Aorta (tissue), 5 donors: ENCODE results near the gene RAB31. TPM values are rescaled to one million over a fixed set of nuclear protein-coding genes. Genes with fewer than 3 reads are reported as not detected.

Experiments used
- ATAC-seq: fragments of 200-7000 bp; cut with Tn5 transposase; one replicate; pipeline ENCODE4 v1.9.1; 2022; ENCODE audit warnings: moderate library complexity; ENCODE audit not compliant: low FRiP score
- DNase-seq, 2 donors: peaks; one replicate each; pipeline ENCODE4 v3.0.0-alpha.2; 2020
- H3K27ac ChIP-seq, 2 donors: one replicate each; pipeline ENCODE4 v1.5.1; 2013; ENCODE audit warnings: low read length in 2 of 2, mild to moderate bottlenecking in 2 of 2, moderate library complexity in 2 of 2, control low read depth in 1 of 2, inconsistent platforms in 1 of 2, low read depth in 1 of 2
- H3K27me3 ChIP-seq, 2 donors: one replicate each; pipeline ENCODE4 v1.6.1; 2013; ENCODE audit warnings: control low read depth in 1 of 2, low read length in 1 of 2, mild to moderate bottlenecking in 1 of 2, moderate library complexity in 1 of 2; ENCODE audit not compliant: insufficient read depth in 2 of 2, control insufficient read depth in 1 of 2
- H3K36me3 ChIP-seq, 2 donors: one replicate each; pipeline ENCODE4 v1.6.1; 2013; ENCODE audit warnings: control low read depth in 1 of 2, low read length in 1 of 2, mild to moderate bottlenecking in 1 of 2; ENCODE audit not compliant: insufficient read depth in 2 of 2, control insufficient read depth in 1 of 2
- H3K4me1 ChIP-seq, 2 donors: one replicate each; pipeline ENCODE4 v1.6.1; 2013; ENCODE audit warnings: low read length in 2 of 2, control low read depth in 1 of 2, mild to moderate bottlenecking in 1 of 2, moderate library complexity in 1 of 2; ENCODE audit not compliant: insufficient read depth in 2 of 2, control insufficient read depth in 1 of 2
- H3K4me3 ChIP-seq, 2 donors: one replicate each; pipeline ENCODE4 v1.5.1; 2013; ENCODE audit warnings: low read length in 2 of 2, control low read depth in 1 of 2, mild to moderate bottlenecking in 1 of 2
- H3K9me3 ChIP-seq: one replicate; pipeline ENCODE4 v1.6.1; 2013; ENCODE audit warnings: mild to moderate bottlenecking, low read length; ENCODE audit not compliant: control insufficient read depth
- WGBS, 2 donors: extraction: QIAGEN DNeasy Blood & Tissue Kit; methylation state at CpG; one replicate each; pipeline ENCODE4 v1.1.7; 2013; 5-methylcytosine and 5-hydroxymethylcytosine counted together
- intact Hi-C, 2 donors: fragments of 100-400 bp; cut with DNase I; formaldehyde crosslinking; loops; one replicate each; pipeline versions ENCODE4 v1.14.2 to v1.15.0; 2022
- polyA plus RNA-seq, 2 donors: library from polyadenylated mRNA; stranded (reverse); fragments of 200-250 nt; gene quantifications; one replicate each; pipeline ENCODE4 v1.2.3, GENCODE V29; 2013
- total RNA-seq, 2 donors: library from RNA; stranded (reverse); fragmentation: NEBNext Ultra II Directional; extraction: Animal tissue kit (Norgen Biotek cat#: 25700); gene quantifications; one replicate each; pipeline ENCODE4 v1.2.1, GENCODE V29; 2021
- donor health status: healthy with polysubstance abuse.
- donor health status: Bipolar disorder and iron deficiency.
- donor health status: DM: no; HTN: no; CAD: no.
- donor health status: DM: no; HTN: no; CAD: no.
- donor health status: DM: yes; HTN: yes; CAD: no.

The RAB31 gene
- total and polyA plus RNA-seq, 4 donors, result 57.6 to 145 (median 90.8) TPM

DNA sequence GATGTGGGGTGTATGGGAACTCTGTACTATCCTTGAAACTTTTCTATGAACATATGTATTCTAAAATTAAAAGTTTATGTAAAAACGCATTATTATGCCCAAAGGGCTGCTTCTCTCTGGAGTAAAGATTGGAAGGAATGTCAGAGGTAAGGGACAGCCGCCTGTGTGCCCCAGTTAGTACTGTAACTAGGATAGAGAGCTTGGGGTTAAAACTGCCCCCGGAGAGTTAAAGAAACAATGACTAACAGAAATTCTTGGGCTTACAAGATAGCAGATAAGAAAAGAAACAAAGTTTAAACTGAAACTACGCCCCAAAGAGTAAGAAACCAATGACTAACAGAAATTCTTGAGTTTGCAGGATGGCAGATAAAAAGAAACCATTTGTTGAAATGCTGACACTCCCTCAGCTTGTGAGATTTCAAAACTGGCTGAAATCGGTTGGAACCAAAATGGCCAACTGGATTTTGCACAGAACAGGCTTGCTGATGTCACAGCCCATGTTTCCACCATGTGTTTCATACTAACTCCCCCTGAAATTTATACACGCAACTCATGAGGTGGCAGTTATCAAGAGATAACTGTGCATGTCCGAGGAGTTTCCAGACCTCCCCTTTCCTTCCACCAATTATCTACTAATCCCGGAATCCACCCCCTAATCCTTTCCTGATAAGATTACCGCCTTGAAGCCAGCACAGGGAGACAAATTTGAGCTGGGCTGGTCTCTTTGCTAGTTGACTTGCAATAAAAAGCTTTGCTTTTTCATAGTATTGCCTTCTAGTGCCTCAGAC, 169.0 kb downstream of the RAB31 start:
- H3K27ac ChIP-seq, result peak overlapping the region; percentile 1 to 57
- no peaks in the 10 kb centered on the region for H3K27me3 ChIP-seq
- ATAC-seq, result peak; percentile 89
- peak overlapping the region; percentile 16 to 43 for H3K4me3 ChIP-seq
- no peaks in the 10 kb centered on the region for H3K36me3 ChIP-seq
- 5 to 6% methylated on average over 9 of the region's 9 CpGs for WGBS, 2 donors
- no peaks in the 10 kb centered on the region for H3K9me3 ChIP-seq
- DNase-seq, result no peak
- intact Hi-C loops, result no loop called here
- H3K4me1 ChIP-seq, result no peaks in the 10 kb centered on the region

DNA sequence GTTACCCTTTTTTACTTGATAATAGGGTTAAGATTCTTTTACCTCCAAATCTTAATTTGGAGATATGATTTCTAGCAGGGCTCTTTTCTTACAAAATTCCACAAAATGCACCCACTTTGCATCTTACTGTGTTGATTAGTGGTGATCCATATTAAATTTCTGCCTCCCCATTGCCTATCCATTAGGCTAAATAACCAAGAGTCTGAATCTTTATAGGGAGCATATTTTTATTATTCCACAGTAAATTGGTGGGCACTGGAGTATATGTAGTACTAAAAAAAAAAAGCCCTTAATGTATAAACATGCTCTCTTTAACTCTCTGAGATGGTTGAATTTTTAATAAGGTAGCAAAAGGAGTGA, 169.5 kb downstream of the RAB31 start:
- peak overlapping the region in 1 of 2 donors; percentile 16 for H3K4me3 ChIP-seq
- H3K36me3 ChIP-seq, result no peaks in the 10 kb centered on the region
- ATAC-seq, result no peak
- H3K27ac ChIP-seq, result peak overlapping the region in 1 of 2 donors; percentile 43
- no peaks in the 10 kb centered on the region for H3K27me3 ChIP-seq
- H3K9me3 ChIP-seq, result no peaks in the 10 kb centered on the region
- DNase-seq, result no peak
- no peaks in the 10 kb centered on the region for H3K4me1 ChIP-seq
- intact Hi-C loops, result no loop called here

DNA sequence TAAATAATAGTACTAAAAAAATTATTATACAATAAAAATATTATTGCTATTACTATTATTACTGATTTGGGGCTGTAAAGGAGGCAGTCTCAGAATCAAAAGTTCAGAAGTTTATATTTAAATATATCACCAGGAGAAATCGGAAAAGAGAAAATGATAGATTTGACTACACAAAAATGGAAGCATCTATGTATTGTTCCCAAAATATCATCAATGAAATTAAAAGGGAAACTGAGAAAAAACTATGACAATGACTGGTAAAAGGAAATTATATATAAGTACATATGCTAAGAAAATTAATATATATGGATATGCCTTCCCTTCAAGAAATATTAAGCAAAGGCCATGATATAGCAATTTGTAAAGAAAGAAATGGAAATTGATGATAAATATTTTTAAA, 170.0 kb downstream of the RAB31 start:
- WGBS, 2 donors, result 92 to 95% methylated on average over 1 of the region's 1 CpG
- no peak overlapping the region for H3K27ac ChIP-seq
- intact Hi-C loops, result no loop called here
- H3K4me1 ChIP-seq, result no peaks in the 10 kb centered on the region
- ATAC-seq, result no peak
- no peaks in the 10 kb centered on the region for H3K36me3 ChIP-seq
- no peak for DNase-seq
- H3K27me3 ChIP-seq, result no peaks in the 10 kb centered on the region
- H3K4me3 ChIP-seq, result no peak overlapping the region
- no peaks in the 10 kb centered on the region for H3K9me3 ChIP-seq

DNA sequence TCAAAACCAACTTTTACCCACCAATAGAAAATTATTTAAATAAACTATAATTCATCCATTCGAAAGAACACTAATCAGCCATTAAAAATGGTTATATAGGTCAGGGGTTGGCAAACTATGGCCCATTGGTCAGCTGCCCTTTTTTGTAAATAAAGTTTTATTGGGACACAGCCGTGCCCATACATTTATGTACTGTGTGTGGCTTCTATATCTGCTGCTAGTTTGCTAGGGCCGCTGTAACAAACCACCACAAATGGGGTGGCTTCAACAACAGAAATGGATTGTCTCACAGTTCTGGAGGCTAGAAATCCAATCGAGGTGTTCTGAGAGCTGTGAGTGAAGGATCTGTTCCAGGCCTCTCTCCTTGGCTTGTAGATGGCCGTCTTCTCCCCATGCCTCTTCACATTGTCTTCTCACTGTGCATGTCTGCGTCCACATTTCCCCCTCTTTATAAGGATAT, 170.7 kb downstream of the RAB31 start:
- no peak for ATAC-seq
- 98 to 100% methylated on average over 6 of the region's 6 CpGs for WGBS, 2 donors
- intact Hi-C loops, result no loop called here
- Histone ChIP-seq H3K36me3 (no peaks in the 10 kb centered on the region), H3K27me3 (no peaks in the 10 kb centered on the region), H3K9me3 (no peaks in the 10 kb centered on the region), H3K4me1 (no peaks in the 10 kb centered on the region), H3K27ac (no peak overlapping the region), H3K4me3 (no peak overlapping the region)
- DNase-seq, result no peak

DNA sequence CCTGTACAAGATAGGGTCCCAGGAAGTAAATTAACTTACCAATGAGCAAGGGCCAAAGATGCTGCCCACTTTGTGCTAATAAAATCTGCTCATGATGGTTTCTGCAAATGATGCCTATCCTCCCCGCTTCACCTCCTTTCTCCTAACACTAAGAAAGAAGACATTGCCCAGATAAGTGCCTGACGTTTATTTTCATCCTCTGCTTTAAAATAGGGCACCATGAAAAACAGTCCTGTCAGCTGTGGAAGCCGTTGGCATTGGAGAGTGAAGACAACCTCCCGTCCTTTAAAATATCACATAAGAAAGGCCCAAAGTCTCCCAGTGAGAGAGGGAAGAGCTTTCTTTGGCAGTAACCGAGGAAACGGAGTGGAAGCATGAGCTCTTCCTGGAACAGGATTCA, 176.0 kb downstream of the RAB31 start:
- WGBS, 2 donors, result 89 to 93% methylated on average over 6 of the region's 6 CpGs
- intact Hi-C loops, result no loop called here
- DNase-seq (no peak), ATAC-seq (no peak)
- Histone ChIP-seq H3K36me3 (no peaks in the 10 kb centered on the region), H3K9me3 (no peaks in the 10 kb centered on the region), H3K27me3 (no peaks in the 10 kb centered on the region), H3K4me3 (no peak overlapping the region), H3K27ac (no peak overlapping the region), H3K4me1 (no peaks in the 10 kb centered on the region)

DNA sequence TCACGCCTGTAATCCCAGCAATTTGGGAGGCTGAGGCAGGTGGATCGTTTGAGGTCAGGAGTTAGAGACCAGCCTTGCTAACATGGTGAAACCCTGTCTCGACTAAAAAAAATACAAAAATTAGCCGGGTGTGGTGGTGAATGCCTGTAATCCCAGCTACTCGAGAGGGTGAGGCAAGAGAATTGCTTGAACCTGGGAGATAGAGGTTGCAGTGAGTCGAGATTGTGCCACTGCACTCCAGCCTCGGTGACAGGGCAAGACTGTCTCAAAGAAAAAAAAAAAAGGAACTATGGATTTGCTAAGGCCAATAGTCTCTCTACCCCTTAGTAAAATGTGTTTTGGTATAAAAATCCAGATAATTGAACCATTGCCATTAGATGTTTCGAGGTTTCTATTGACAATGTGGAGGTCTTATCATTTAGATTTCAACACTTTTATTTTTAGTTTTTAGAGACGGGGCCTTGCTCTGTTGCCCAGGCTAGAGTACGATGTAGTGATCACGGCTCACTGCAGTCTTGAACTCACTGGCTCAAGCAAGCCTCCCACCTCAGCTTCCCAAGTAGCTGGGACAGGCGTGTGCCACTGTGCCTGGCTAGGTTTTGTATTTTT, 176.5 kb downstream of the RAB31 start:
- H3K4me3 ChIP-seq, result no peak overlapping the region
- ATAC-seq (no peak), DNase-seq (no peak)
- no peaks in the 10 kb centered on the region for H3K4me1 ChIP-seq
- intact Hi-C loops, result no loop called here
- H3K36me3 ChIP-seq, result no peaks in the 10 kb centered on the region
- WGBS, 2 donors, result 92 to 94% methylated on average over 12 of the region's 12 CpGs
- H3K9me3 ChIP-seq, result no peaks in the 10 kb centered on the region
- no peaks in the 10 kb centered on the region for H3K27me3 ChIP-seq
- no peak overlapping the region for H3K27ac ChIP-seq

DNA sequence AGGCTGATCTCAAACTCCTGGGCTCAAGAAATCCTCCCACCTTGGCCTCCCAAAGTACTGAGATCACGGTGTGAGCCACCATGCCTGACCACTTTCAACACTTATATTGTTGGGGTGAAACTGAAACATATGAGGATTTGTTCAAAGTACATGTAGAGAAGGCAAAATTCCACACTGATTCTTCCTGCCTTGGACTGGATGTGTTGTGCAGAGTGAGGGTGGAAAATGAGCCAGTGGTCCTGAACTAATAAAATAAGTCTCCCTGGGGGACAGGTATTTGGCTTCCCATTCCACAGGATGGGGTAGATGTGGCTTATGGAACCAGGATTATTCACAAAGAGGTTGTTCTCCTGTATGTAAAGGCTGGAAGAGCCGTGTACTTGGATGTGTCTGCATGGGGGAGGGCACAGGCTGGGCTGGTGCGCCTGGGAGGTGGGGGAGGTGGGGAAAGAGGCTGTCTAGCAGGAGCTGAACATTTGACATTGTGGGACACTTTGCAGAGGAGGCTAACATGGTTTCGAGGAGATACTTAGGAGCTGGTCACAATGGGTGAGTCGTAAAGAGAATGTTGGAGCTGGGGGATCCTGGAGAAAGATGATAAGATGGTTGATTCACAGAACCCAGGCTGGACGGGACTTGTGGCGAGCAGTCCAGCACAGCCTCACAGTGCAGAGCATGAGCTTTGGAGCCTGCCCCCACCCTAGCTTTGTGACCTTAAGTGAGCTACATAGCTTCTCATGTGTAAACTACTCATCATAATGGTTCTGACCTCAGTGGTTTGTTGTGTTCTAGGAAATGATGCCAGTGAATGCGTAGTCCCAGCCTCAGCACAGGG, 177.3 kb downstream of the RAB31 start, which contains the start of gene TXNDC2:
Gene TXNDC2 (plus strand): TSS at position 804 of the 835 bp plus-strand sequence. CDS start 708 bp downstream, outside the sequence.
- Histone ChIP-seq H3K4me3 (no peak within 1 kb of the TSS), H3K27ac (no peak within 1 kb of the TSS), H3K27me3 (no peaks in the 10 kb centered on the region), H3K36me3 (no peaks in the 10 kb centered on the region), H3K9me3 (no peaks in the 10 kb centered on the region), H3K4me1 (no peaks in the 10 kb centered on the region)
- 87 to 94% methylated on average over 8 of the region's 8 CpGs for WGBS, 2 donors
- DNase-seq (no peak), ATAC-seq (no peak)
- intact Hi-C loops, result no loop called here

DNA sequence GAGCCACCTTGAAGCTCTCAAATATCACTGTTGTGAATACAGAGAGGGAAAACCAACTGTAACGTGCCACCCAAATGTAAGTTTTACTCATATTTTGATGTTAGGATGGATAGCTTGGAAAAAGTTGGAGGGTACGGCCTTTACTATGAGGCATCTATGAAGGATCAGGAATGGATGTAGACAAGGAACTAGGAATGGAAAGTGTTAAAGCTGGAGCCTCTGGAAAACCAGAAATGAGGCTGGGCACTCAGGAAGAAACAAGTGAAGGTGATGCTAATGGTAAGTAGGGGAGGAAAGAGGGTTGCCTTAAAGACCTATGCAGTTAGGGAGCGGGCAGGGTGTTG, 177.9 kb downstream of the RAB31 start:
- no peak overlapping the region for H3K27ac ChIP-seq
- no peaks in the 10 kb centered on the region for H3K4me1 ChIP-seq
- H3K4me3 ChIP-seq, result no peak overlapping the region
- DNase-seq (no peak), ATAC-seq (no peak)
- no peaks in the 10 kb centered on the region for H3K27me3 ChIP-seq
- WGBS, 2 donors, result 95 to 98% methylated on average over 3 of the region's 3 CpGs
- H3K9me3 ChIP-seq, result no peaks in the 10 kb centered on the region
- intact Hi-C loops, result no loop called here
- no peaks in the 10 kb centered on the region for H3K36me3 ChIP-seq
